ENCODE results near the gene BRCA2.
"Not testable (repeated sequence)": the region's sequence is repeated elsewhere in the genome, so short reads cannot be mapped to it uniquely, and the experiment has no call there.

The BRCA2 gene

GRCh38 chr13:32309312-32310133 lies 5.8 kb upstream of the BRCA2 start:
- no peak for DNase-seq (ENCODE audit: low read depth in 3 of 3)

GRCh38 chr13:32310134-32310706 lies 5.1 kb upstream of the BRCA2 start:
- DNase-seq (ENCODE audit: low read depth in 3 of 3): no peak

GRCh38 chr13:32311188-32311897 lies 4.0 kb upstream of the BRCA2 start:
- DNase-seq (ENCODE audit: low read depth in 3 of 3): no peak

GRCh38 chr13:32314271-32315237 lies 754 bp upstream of the BRCA2 start:
- DNase-seq (ENCODE audit: low read depth in 3 of 3): peak in 2 of 3 experiments; percentile 32 to 45

GRCh38 chr13:32316028-32316339 lies 676 bp downstream of the BRCA2 start:
- no peak for DNase-seq (ENCODE audit: low read depth in 3 of 3)

GRCh38 chr13:32316501-32316900 lies 1.2 kb downstream of the BRCA2 start:
- no peak for DNase-seq (ENCODE audit: low read depth in 3 of 3)

- DNase-seq (ENCODE audit: low read depth in 3 of 3): no peak
Measured at GRCh38 chr13:32317716-32318465, 2.6 kb downstream of the BRCA2 start.

GRCh38 chr13:32320528-32320927 lies 5.2 kb downstream of the BRCA2 start:
- no peak for DNase-seq (ENCODE audit: low read depth in 3 of 3)

GRCh38 chr13:32323912-32324311 lies 8.6 kb downstream of the BRCA2 start:
- DNase-seq (ENCODE audit: low read depth in 3 of 3): no peak

- no peak for DNase-seq (ENCODE audit: low read depth in 3 of 3)
Measured at GRCh38 chr13:32330441-32330840, 15.1 kb downstream of the BRCA2 start.

- DNase-seq (ENCODE audit: low read depth in 3 of 3): no peak
Measured at GRCh38 chr13:32334671-32335070, 19.4 kb downstream of the BRCA2 start.

- no peak for DNase-seq (ENCODE audit: low read depth in 3 of 3)
Measured at GRCh38 chr13:32340914-32341313, 25.6 kb downstream of the BRCA2 start.

GRCh38 chr13:32347651-32348050 lies 32.3 kb downstream of the BRCA2 start:
- DNase-seq (ENCODE audit: low read depth in 3 of 3): no peak

GRCh38 chr13:32350839-32351441 lies 35.6 kb downstream of the BRCA2 start:
- not testable (repeated sequence) for DNase-seq (ENCODE audit: low read depth in 3 of 3)

GRCh38 chr13:32354040-32354439 lies 38.7 kb downstream of the BRCA2 start:
- no peak for DNase-seq (ENCODE audit: low read depth in 3 of 3)

- not testable (repeated sequence) for DNase-seq (ENCODE audit: low read depth in 3 of 3)
Measured at GRCh38 chr13:32355935-32356334, 40.6 kb downstream of the BRCA2 start.

GRCh38 chr13:32362574-32362973 lies 47.3 kb downstream of the BRCA2 start:
- no peak for DNase-seq (ENCODE audit: low read depth in 3 of 3)

- no peak for DNase-seq (ENCODE audit: low read depth in 3 of 3)
Measured at GRCh38 chr13:32370805-32371204, 55.5 kb downstream of the BRCA2 start.

GRCh38 chr13:32376642-32377415 lies 61.5 kb downstream of the BRCA2 start:
- no peak for DNase-seq (ENCODE audit: low read depth in 3 of 3)

GRCh38 chr13:32378012-32378411 lies 62.7 kb downstream of the BRCA2 start:
- no peak for DNase-seq (ENCODE audit: low read depth in 3 of 3)

All from stimulated activated CD4-positive, alpha-beta T cell treated with anti-CD3 and anti-CD28 coated beads, TNF-alpha, amount 100 ng/mL, for 4 hours (primary cell).